Mesendoderm (in vitro differentiated cells): ENCODE data around the gene NFATC1.

Experiments used
- DNase-seq: peaks from one replicate; pipeline ENCODE4 v3.0.0; 2013
- H2AK5ac ChIP-seq: 2 replicates; pipeline ENCODE4 v1.6.1; 2013; ENCODE audit warnings: low read length, inconsistent platforms
- H2BK120ac ChIP-seq: 2 replicates; pipeline ENCODE4 v1.6.1; 2013; ENCODE audit warnings: low read depth, mild to moderate bottlenecking, low read length, moderate library complexity, mixed read lengths
- H2BK15ac ChIP-seq: replicated peaks from 2 replicates; pipeline ENCODE4 v1.6.1; 2013; ENCODE audit warnings: low read depth, mild to moderate bottlenecking, moderate library complexity
- H2BK5ac ChIP-seq: 2 replicates; pipeline ENCODE4 v1.6.1; 2013; ENCODE audit warnings: low read length, inconsistent platforms
- H3K18ac ChIP-seq: 2 replicates; pipeline ENCODE4 v1.6.1; 2013; ENCODE audit warnings: mild to moderate bottlenecking, low read length, mixed read lengths
- H3K23ac ChIP-seq: one replicate; pipeline ENCODE4 v1.6.1; 2013; ENCODE audit warnings: low read length
- H3K27ac ChIP-seq: 2 replicates; pipeline ENCODE4 v1.5.1; 2013; ENCODE audit warnings: low read depth, mild to moderate bottlenecking, inconsistent platforms, low read length, moderate library complexity
- H3K27me3 ChIP-seq: 2 replicates; pipeline ENCODE4 v1.6.1; 2013; ENCODE audit warnings: low read length, control low read depth, mild to moderate bottlenecking, inconsistent platforms; ENCODE audit not compliant: insufficient read depth, poor library complexity
- H3K36me3 ChIP-seq: 2 replicates; pipeline ENCODE4 v1.6.1; 2013; ENCODE audit warnings: low read length, inconsistent platforms; ENCODE audit not compliant: control insufficient read depth, insufficient read depth
- H3K4ac ChIP-seq: one replicate; pipeline ENCODE4 v1.6.1; 2013; ENCODE audit warnings: low read depth, mild to moderate bottlenecking, low read length, moderate library complexity
- H3K4me1 ChIP-seq: 2 replicates; pipeline ENCODE4 v1.6.1; 2013; ENCODE audit warnings: low read depth, low read length, inconsistent platforms; ENCODE audit not compliant: control insufficient read depth
- H3K4me2 ChIP-seq: 2 replicates; pipeline ENCODE4 v1.6.1; 2013; ENCODE audit warnings: low read length
- H3K4me3 ChIP-seq: 2 replicates; pipeline ENCODE4 v1.5.1; 2013; ENCODE audit warnings: mild to moderate bottlenecking, low read length
- H3K56ac ChIP-seq: one replicate; pipeline ENCODE4 v1.6.1; 2013; ENCODE audit warnings: low read length
- H3K79me1 ChIP-seq: 2 replicates; pipeline ENCODE4 v1.6.1; 2013; ENCODE audit warnings: low read length, inconsistent platforms
- H3K79me2 ChIP-seq: 2 replicates; pipeline ENCODE4 v1.6.1; 2013; ENCODE audit warnings: mild to moderate bottlenecking, low read length; ENCODE audit not compliant: control insufficient read depth, insufficient read depth
- H3K9ac ChIP-seq: 2 replicates; pipeline ENCODE4 v1.6.1; 2013; ENCODE audit warnings: low read length, inconsistent platforms
- H4K5ac ChIP-seq: one replicate; pipeline ENCODE4 v1.6.1; 2013; ENCODE audit warnings: low read length
- H4K8ac ChIP-seq: one replicate; pipeline ENCODE4 v1.6.1; 2013; ENCODE audit warnings: low read depth, mild to moderate bottlenecking, control low read depth, low read length, moderate library complexity
- WGBS: extraction: QIAGEN DNeasy Blood & Tissue Kit; methylation state at CpG from one replicate; pipeline ENCODE4 v1.1.7; 2013; ENCODE audit warnings: low lambda C conversion rate, missing lambda C conversion rate; ENCODE audit not compliant: insufficient coverage; ENCODE audit errors: extremely low coverage; 5-methylcytosine and 5-hydroxymethylcytosine counted together

Gene NFATC1

DNA sequence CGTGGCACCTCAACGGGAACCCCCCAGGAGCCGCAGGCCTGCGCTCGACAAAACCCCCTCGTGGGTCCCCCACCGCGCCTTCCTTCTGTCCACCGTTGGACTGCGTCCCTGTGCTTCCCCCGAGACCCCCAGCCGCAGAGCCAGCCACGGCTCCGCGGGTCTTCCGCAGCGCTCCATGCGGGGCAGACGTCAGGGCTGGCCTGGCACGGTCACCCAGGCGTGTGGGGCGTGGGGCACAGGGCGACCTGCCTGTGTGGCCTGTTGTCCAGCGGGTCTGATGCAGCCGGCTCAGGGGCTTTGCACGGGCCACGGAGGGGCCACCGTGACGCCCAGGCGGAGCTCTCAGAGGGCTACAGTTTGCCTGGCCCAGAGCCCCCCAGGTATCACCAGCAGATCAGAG, 11.0 kb downstream of the NFATC1 start:
- Histone ChIP-seq H2BK5ac (no peak overlapping the region), H3K79me1 (peaks cover 2% of the 10 kb centered on the region), H3K4me2 (no peak overlapping the region), H3K79me2 (no peaks in the 10 kb centered on the region), H3K56ac (no peak overlapping the region), H3K36me3 (no peaks in the 10 kb centered on the region), H4K8ac (no peak overlapping the region), H3K9ac (no peak overlapping the region), H2AK5ac (no peak overlapping the region), H3K18ac (no peak overlapping the region), H3K4me1 (no peaks in the 10 kb centered on the region), H3K4ac (no peak overlapping the region), H3K27me3 (no peaks in the 10 kb centered on the region), H2BK15ac (no peak overlapping the region), H3K23ac (no peak overlapping the region), H4K5ac (no peak overlapping the region), H3K4me3 (no peak overlapping the region), H3K27ac (no peak overlapping the region), H2BK120ac (no peak overlapping the region)
- no peak for DNase-seq
- WGBS, result no CpG with 5 or more reads among the region's 30 CpGs

DNA sequence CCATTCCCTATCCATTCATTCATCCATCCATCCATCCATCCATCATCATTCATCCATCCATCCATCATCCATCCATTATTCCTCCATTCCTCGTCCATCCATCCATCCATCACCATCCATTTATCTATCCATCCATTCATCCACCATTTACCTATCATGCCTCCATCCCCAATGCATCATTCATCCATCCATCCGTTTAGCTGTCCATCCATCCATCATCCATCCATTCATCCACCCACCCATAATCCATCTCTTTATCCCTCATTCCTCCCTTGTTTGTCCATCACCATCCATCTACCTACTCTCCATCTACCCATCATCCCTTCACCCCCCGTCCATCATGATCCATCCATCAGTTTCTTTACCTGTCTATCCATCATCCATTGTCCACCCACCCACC, 13.6 kb downstream of the NFATC1 start:
- Histone ChIP-seq H3K4me3 (no peak overlapping the region), H3K9ac (no peak overlapping the region), H3K79me1 (peaks cover 2% of the 10 kb centered on the region), H3K27ac (no peak overlapping the region), H3K56ac (no peak overlapping the region), H3K23ac (no peak overlapping the region), H3K4me2 (no peak overlapping the region), H3K79me2 (no peaks in the 10 kb centered on the region), H2BK120ac (no peak overlapping the region), H2BK5ac (no peak overlapping the region), H4K8ac (no peak overlapping the region), H3K36me3 (no peaks in the 10 kb centered on the region), H3K4me1 (no peaks in the 10 kb centered on the region), H2BK15ac (no peak overlapping the region), H4K5ac (no peak overlapping the region), H2AK5ac (no peak overlapping the region), H3K4ac (no peak overlapping the region), H3K27me3 (no peaks in the 10 kb centered on the region), H3K18ac (no peak overlapping the region)
- 100% methylated on average over 3 of the region's 3 CpGs for WGBS
- no peak for DNase-seq

DNA sequence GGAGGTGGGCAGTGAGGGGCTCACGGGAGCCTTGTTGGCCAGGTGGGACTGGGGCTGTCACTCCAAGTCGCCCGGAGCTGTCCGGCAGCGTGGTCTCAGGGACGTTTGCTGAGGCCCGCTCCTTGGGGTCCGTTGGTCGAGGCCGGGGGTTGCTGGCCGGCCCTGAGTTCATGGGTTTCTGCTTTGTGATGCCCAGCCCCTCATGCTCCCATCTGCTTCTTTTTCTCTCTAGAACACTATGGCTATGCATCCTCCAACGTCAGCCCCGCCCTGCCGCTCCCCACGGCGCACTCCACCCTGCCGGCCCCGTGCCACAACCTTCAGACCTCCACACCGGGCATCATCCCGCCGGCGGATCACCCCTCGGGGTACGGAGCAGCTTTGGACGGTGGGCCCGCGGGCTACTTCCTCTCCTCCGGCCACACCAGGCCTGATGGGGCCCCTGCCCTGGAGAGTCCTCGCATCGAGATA, 14.5 kb downstream of the NFATC1 start:
- Histone ChIP-seq H3K9ac (no peak overlapping the region), H3K36me3 (no peaks in the 10 kb centered on the region), H2BK15ac (no peak overlapping the region), H2BK120ac (no peak overlapping the region), H3K4me1 (no peaks in the 10 kb centered on the region), H4K5ac (no peak overlapping the region), H2AK5ac (no peak overlapping the region), H4K8ac (no peak overlapping the region), H3K27ac (no peak overlapping the region), H3K4me2 (no peak overlapping the region), H3K27me3 (no peaks in the 10 kb centered on the region), H3K56ac (no peak overlapping the region), H3K79me2 (no peaks in the 10 kb centered on the region), H3K4ac (no peak overlapping the region), H3K79me1 (no peaks in the 10 kb centered on the region), H3K18ac (no peak overlapping the region), H2BK5ac (no peak overlapping the region), H3K23ac (no peak overlapping the region), H3K4me3 (no peak overlapping the region)
- WGBS, result no CpG with 5 or more reads among the region's 30 CpGs
- no peak for DNase-seq

DNA sequence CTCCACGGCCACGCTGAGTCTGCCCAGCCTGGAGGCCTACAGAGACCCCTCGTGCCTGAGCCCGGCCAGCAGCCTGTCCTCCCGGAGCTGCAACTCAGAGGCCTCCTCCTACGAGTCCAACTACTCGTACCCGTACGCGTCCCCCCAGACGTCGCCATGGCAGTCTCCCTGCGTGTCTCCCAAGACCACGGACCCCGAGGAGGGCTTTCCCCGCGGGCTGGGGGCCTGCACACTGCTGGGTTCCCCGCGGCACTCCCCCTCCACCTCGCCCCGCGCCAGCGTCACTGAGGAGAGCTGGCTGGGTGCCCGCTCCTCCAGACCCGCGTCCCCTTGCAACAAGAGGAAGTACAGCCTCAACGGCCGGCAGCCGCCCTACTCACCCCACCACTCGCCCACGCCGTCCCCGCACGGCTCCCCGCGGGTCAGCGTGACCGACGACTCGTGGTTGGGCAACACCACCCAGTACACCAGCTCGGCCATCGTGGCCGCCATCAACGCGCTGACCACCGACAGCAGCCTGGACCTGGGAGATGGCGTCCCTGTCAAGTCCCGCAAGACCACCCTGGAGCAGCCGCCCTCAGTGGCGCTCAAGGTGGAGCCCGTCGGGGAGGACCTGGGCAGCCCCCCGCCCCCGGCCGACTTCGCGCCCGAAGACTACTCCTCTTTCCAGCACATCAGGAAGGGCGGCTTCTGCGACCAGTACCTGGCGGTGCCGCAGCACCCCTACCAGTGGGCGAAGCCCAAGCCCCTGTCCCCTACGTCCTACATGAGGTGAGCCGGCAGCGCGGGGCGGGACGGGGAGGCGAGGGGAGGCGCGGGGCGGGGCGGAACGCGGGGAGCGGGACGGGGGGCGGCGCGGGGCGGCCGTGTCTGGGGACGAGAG, 15.2 kb downstream of the NFATC1 start:
- H3K4me2 ChIP-seq, result no peak overlapping the region
- H2BK15ac ChIP-seq, result no peak overlapping the region
- H3K4me1 ChIP-seq, result no peaks in the 10 kb centered on the region
- H3K79me1 ChIP-seq, result no peaks in the 10 kb centered on the region
- H3K4ac ChIP-seq, result no peak overlapping the region
- no peak for DNase-seq
- H4K5ac ChIP-seq, result no peak overlapping the region
- H3K27me3 ChIP-seq, result no peaks in the 10 kb centered on the region
- H2BK5ac ChIP-seq, result no peak overlapping the region
- no CpG with 5 or more reads among the region's 84 CpGs for WGBS
- H2AK5ac ChIP-seq, result no peak overlapping the region
- no peak overlapping the region for H3K23ac ChIP-seq
- H3K56ac ChIP-seq, result no peak overlapping the region
- H3K9ac ChIP-seq, result no peak overlapping the region
- no peaks in the 10 kb centered on the region for H3K36me3 ChIP-seq
- H3K4me3 ChIP-seq, result no peak overlapping the region
- no peak overlapping the region for H3K18ac ChIP-seq
- no peak overlapping the region for H3K27ac ChIP-seq
- no peaks in the 10 kb centered on the region for H3K79me2 ChIP-seq
- no peak overlapping the region for H2BK120ac ChIP-seq
- H4K8ac ChIP-seq, result no peak overlapping the region

DNA sequence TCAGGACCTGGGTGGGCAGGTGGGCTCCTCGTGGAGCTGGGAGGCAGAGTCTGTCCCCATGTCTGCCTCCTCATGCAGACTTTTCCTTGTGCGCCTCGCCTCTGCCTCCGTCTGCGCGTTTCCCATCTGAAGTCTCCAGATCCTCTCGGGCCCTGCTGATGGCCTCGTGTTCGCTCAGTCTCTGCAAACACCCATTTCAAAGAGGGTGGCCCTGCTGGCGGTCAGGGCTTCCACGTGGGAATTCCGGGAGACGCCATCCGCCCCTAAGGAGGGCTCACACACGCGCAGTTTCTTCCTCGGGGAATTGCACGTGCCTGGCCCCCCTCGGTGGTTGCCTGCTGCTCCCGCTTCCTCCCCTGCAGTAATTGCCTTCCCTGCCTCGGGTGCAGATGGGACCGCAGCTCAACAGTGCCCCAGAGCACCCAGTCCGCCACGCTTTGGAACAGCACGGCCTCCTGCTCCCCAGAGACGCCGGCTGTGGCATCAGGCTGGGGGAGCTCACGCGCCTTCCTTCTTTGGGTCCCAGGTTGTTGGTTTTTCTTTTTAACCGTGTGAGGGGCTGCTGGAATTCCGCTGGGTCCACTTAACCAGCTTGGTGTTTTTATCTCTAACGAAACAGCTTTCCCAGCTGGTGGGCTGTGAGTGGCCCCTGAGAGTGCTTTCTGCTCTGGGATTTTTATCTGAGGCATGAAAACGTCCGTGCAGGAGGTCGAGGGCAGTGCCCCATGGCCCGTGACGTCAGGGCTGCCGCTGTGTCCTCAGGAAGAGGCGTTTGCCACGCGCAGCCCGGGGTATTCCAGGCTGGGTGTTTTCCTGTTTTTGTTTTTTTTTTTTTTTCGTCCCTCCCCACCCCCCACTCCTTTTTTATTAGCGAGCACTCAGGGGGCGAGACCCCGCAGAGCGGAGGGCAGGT, 16.1 kb downstream of the NFATC1 start:
- no peak overlapping the region for H2BK120ac ChIP-seq
- no peak overlapping the region for H3K9ac ChIP-seq
- no CpG with 5 or more reads among the region's 47 CpGs for WGBS
- H3K27me3 ChIP-seq, result no peaks in the 10 kb centered on the region
- no peaks in the 10 kb centered on the region for H3K4me1 ChIP-seq
- no peak overlapping the region for H2BK5ac ChIP-seq
- no peak overlapping the region for H2AK5ac ChIP-seq
- no peak overlapping the region for H3K4me2 ChIP-seq
- no peak overlapping the region for H3K18ac ChIP-seq
- no peak overlapping the region for H4K5ac ChIP-seq
- H3K56ac ChIP-seq, result no peak overlapping the region
- no peak overlapping the region for H2BK15ac ChIP-seq
- no peak overlapping the region for H3K4me3 ChIP-seq
- no peak for DNase-seq
- H4K8ac ChIP-seq, result no peak overlapping the region
- no peaks in the 10 kb centered on the region for H3K79me1 ChIP-seq
- no peaks in the 10 kb centered on the region for H3K36me3 ChIP-seq
- H3K23ac ChIP-seq, result no peak overlapping the region
- H3K4ac ChIP-seq, result no peak overlapping the region
- no peak overlapping the region for H3K27ac ChIP-seq
- H3K79me2 ChIP-seq, result no peaks in the 10 kb centered on the region
